Endodermal cell (in vitro differentiated cells): ENCODE results near the gene RHBG. TPM values are rescaled to one million over a fixed set of nuclear protein-coding genes. Genes with fewer than 3 reads are reported as not detected.

ENCODE experiments used
- DNase-seq: peaks from one replicate; pipeline ENCODE4 v3.0.0-alpha.2; 2017
- H3K27ac ChIP-seq: 2 replicates; pipeline ENCODE4 v1.5.1; 2013; ENCODE audit warnings: mild to moderate bottlenecking, low read depth, low read length, moderate library complexity
- H3K27me3 ChIP-seq: 2 replicates; pipeline ENCODE4 v1.6.1; 2013; ENCODE audit warnings: mild to moderate bottlenecking, low read length, moderate library complexity; ENCODE audit not compliant: insufficient read depth, control insufficient read depth, poor library complexity, severe bottlenecking
- H3K36me3 ChIP-seq: 2 replicates; pipeline ENCODE4 v1.7.0; 2013; ENCODE audit warnings: mild to moderate bottlenecking, low read length, moderate library complexity; ENCODE audit not compliant: control insufficient read depth, insufficient read depth
- H3K4me1 ChIP-seq: one replicate; pipeline ENCODE4 v1.7.0; 2013; ENCODE audit warnings: low read length; ENCODE audit not compliant: control insufficient read depth, insufficient read depth
- H3K4me3 ChIP-seq: 2 replicates; pipeline ENCODE4 v1.5.1; 2013; ENCODE audit warnings: mild to moderate bottlenecking, low read length, moderate library complexity
- H3K9ac ChIP-seq: 2 replicates; pipeline ENCODE4 v1.6.1; 2013; ENCODE audit warnings: mild to moderate bottlenecking, low read length, moderate library complexity; ENCODE audit not compliant: poor library complexity, severe bottlenecking; ENCODE audit errors: extremely low read depth
- H3K9me3 ChIP-seq: 2 replicates; pipeline ENCODE4 v1.6.1; 2013; ENCODE audit warnings: mild to moderate bottlenecking, low read length, moderate library complexity; ENCODE audit not compliant: control insufficient read depth
- H3K27ac Mint-ChIP-seq: 2 replicates; pipeline ENCODE4 v1.8.0; 2020; ENCODE audit warnings: mixed read lengths
- H3K27me3 Mint-ChIP-seq: 2 replicates; pipeline ENCODE4 v1.8.0; 2021; ENCODE audit warnings: mild to moderate bottlenecking, mixed read lengths; ENCODE audit not compliant: insufficient read depth
- H3K36me3 Mint-ChIP-seq: 2 replicates; pipeline ENCODE4 v1.8.0; 2020; ENCODE audit warnings: low read depth, mixed read lengths
- H3K4me1 Mint-ChIP-seq: 2 replicates; pipeline ENCODE4 v1.8.0; 2020; ENCODE audit warnings: mixed read lengths
- H3K4me3 Mint-ChIP-seq: 2 replicates; pipeline ENCODE4 v1.8.0; 2020; ENCODE audit warnings: mild to moderate bottlenecking, moderate library complexity, mixed read lengths
- H3K9me3 Mint-ChIP-seq: 2 replicates; pipeline ENCODE4 v1.8.0; 2020; ENCODE audit warnings: mild to moderate bottlenecking, mixed read lengths
- CTCF ChIP-seq: fragments of 200-600 bp; sonication (generic); conservative IDR thresholded peaks from 2 replicates; pipeline ENCODE4 v1.5.0; 2021; ENCODE audit warnings: antibody characterized with exemption, mild to moderate bottlenecking
- WGBS, 2 experiments: methylation state at CpG; one replicate each; pipeline versions ENCODE4 v1.1.5 to v1.1.7; 2013; ENCODE audit warnings: missing lambda C conversion rate in 2 of 2, mixed read lengths in 1 of 2; ENCODE audit not compliant: insufficient coverage in 1 of 2, insufficient read length in 1 of 2; 5-methylcytosine and 5-hydroxymethylcytosine counted together
- total RNA-seq, 2 donors: library from RNA; stranded (reverse); fragmentation: NEBNext Ultra II Directional in 1 of 2; extraction: Animal tissue kit (Norgen Biotek cat#: 25700) in 1 of 2; gene quantifications; 2 replicates in 1 of 2; 3 replicates in 1 of 2; pipeline ENCODE4 v1.2.1, GENCODE V29; 2021

The RHBG gene
- total RNA-seq, 2 donors from 2014 or later: 3.9 to 4.0 TPM

GRCh38 chr1:156388174-156389137 lies 19.4 kb downstream of the RHBG start:
- no peak overlapping the region for H3K4me3 ChIP-seq

GRCh38 chr1:156389311-156389710 lies 20.3 kb downstream of the RHBG start:
- no peak overlapping the region for H3K4me3 Mint-ChIP-seq
- peaks cover 26% of the 10 kb centered on the region for H3K4me1 Mint-ChIP-seq
- no peaks in the 10 kb centered on the region for H3K9me3 Mint-ChIP-seq
- TF ChIP-seq CTCF: no peak
- H3K27ac Mint-ChIP-seq: no peak overlapping the region
- Histone ChIP-seq H3K4me1 (peaks cover 7% of the 10 kb centered on the region), H3K4me3 (no peak overlapping the region), H3K27ac (peak overlapping the region; percentile 94), H3K27me3 (peaks cover 66% of the 10 kb centered on the region), H3K9me3 (no peaks in the 10 kb centered on the region), H3K36me3 (no peaks in the 10 kb centered on the region), H3K9ac (no peak overlapping the region)
- H3K27me3 Mint-ChIP-seq: peaks cover 79% of the 10 kb centered on the region
- 92 to 94% methylated on average over 7 to 8 of the region's 8 CpGs for WGBS, 2 experiments
- no peak for DNase-seq
- no peaks in the 10 kb centered on the region for H3K36me3 Mint-ChIP-seq

More at GRCh38 chr1:156388174-156389137, 19.4 kb downstream of the RHBG start:
- peak; percentile 89 for DNase-seq
- no peaks in the 10 kb centered on the region for H3K9me3 Mint-ChIP-seq
- peaks cover 76% of the 10 kb centered on the region for H3K27me3 Mint-ChIP-seq
- peak overlapping the region; percentile 47 for H3K4me3 Mint-ChIP-seq
- H3K36me3 Mint-ChIP-seq: no peaks in the 10 kb centered on the region
- peaks cover 26% of the 10 kb centered on the region for H3K4me1 Mint-ChIP-seq
- 19 to 22% methylated on average over 23 to 73 of the region's 73 CpGs for WGBS, 2 experiments
- Histone ChIP-seq H3K4me1 (peaks cover 7% of the 10 kb centered on the region), H3K9ac (no peak overlapping the region), H3K36me3 (no peaks in the 10 kb centered on the region), H3K9me3 (no peaks in the 10 kb centered on the region), H3K27me3 (peaks cover 66% of the 10 kb centered on the region), H3K27ac (peak overlapping the region; percentile 94)
- no peak overlapping the region for H3K27ac Mint-ChIP-seq
- TF ChIP-seq CTCF: no peak

GRCh38 chr1:156390469-156391365 lies 21.7 kb downstream of the RHBG start:
- peak overlapping the region; percentile 70 for H3K27ac ChIP-seq
- Mint-ChIP-seq H3K36me3 (no peaks in the 10 kb centered on the region), H3K4me1 (peaks cover 26% of the 10 kb centered on the region), H3K9me3 (no peaks in the 10 kb centered on the region), H3K27me3 (peaks cover 80% of the 10 kb centered on the region), H3K27ac (no peak overlapping the region), H3K4me3 (no peak overlapping the region)
- H3K4me1 ChIP-seq: peaks cover 7% of the 10 kb centered on the region
- peaks cover 71% of the 10 kb centered on the region for H3K27me3 ChIP-seq
- no peak overlapping the region for H3K4me3 ChIP-seq
- WGBS, 2 experiments: 70 to 71% methylated on average over 8 to 19 of the region's 20 CpGs
- peak; percentile 77 for DNase-seq
- H3K9ac ChIP-seq: no peak overlapping the region
- no peak for TF ChIP-seq CTCF
- H3K36me3 ChIP-seq: no peaks in the 10 kb centered on the region
- no peaks in the 10 kb centered on the region for H3K9me3 ChIP-seq
